Esophagus squamous epithelium (tissue), 5 donors: ENCODE measurements around the gene GAS7. TPM values are rescaled to one million over a fixed set of nuclear protein-coding genes. Genes with fewer than 3 reads are reported as not detected.

Experiments
- DNase-seq: peaks from one replicate; lab custom pipeline; 2025; lab: John Stamatoyannopoulos, UW
- H3K27ac ChIP-seq, 4 donors: fragments of 200-600 bp; sonication (generic); one replicate each; pipeline ENCODE4 v1.5.1; 2016 to 2019; ENCODE audit warnings: mild to moderate bottlenecking in 1 of 4
- H3K27me3 ChIP-seq, 4 donors: fragments of 200-600 bp; sonication (generic); 1 replicate in 3 of 4; 2 replicates in 1 of 4; pipeline versions ENCODE4 v1.5.1 to v1.6.0; 2017 to 2021; ENCODE audit warnings: antibody characterized with exemption in 1 of 4
- H3K36me3 ChIP-seq, 3 donors: fragments of 200-600 bp; sonication (generic); one replicate each; pipeline ENCODE4 v1.5.1; 2016 to 2019
- H3K4me1 ChIP-seq, 3 donors: fragments of 200-600 bp; sonication (generic); one replicate each; pipeline ENCODE4 v1.5.1; 2017 to 2019
- H3K4me3 ChIP-seq, 4 donors: fragments of 200-600 bp; sonication (generic); 1 replicate in 3 of 4; 2 replicates in 1 of 4; pipeline ENCODE4 v1.5.1; 2016 to 2019; ENCODE audit warnings: mild to moderate bottlenecking in 2 of 4, moderate library complexity in 1 of 4
- H3K9me3 ChIP-seq, 3 donors: fragments of 200-600 bp; sonication (generic); one replicate each; pipeline ENCODE4 v1.5.1; 2016 to 2019
- POLR2A ChIP-seq, 4 donors: fragments of 450-650 bp; IDR thresholded peaks; one replicate each; pipeline ENCODE4 v1.6.1; 2017; ENCODE audit warnings: antibody characterized with exemption in 4 of 4, mild to moderate bottlenecking in 4 of 4, moderate library complexity in 3 of 4
- WGBS, 2 donors: methylation state at CpG; one replicate each; pipeline ENCODE4 v1.1.5; 2018; 5-methylcytosine and 5-hydroxymethylcytosine counted together
- intact Hi-C: fragments of 100-400 bp; cut with DNase I; formaldehyde crosslinking; loops from one replicate; pipeline ENCODE4 v1.15.0; 2022
- total RNA-seq, 4 donors: library from RNA; depleted of rRNA; stranded (reverse); fragments of >200 nt; gene quantifications; one replicate each; pipeline ENCODE4 v1.1.0, GENCODE V29; 2016
- TF ChIP-seq, protein P1 (sequence below), 6 experiments: fragments of 450-650 bp in 4 of 6; fragments of 200-600 bp in 2 of 6; sonication (generic) in 2 of 6; IDR thresholded peaks; one replicate each; pipeline ENCODE4 v1.5.1; 2016 to 2019; ENCODE audit warnings: antibody characterized with exemption in 6 of 6, mild to moderate bottlenecking in 4 of 6, moderate library complexity in 4 of 6
- donor health status: DM: yes; HTN: yes; CAD: no.

GAS7 gene
- total RNA-seq, 4 donors from 2014 or later: 16.8 to 39.1 (median 30.1) TPM

DNA sequence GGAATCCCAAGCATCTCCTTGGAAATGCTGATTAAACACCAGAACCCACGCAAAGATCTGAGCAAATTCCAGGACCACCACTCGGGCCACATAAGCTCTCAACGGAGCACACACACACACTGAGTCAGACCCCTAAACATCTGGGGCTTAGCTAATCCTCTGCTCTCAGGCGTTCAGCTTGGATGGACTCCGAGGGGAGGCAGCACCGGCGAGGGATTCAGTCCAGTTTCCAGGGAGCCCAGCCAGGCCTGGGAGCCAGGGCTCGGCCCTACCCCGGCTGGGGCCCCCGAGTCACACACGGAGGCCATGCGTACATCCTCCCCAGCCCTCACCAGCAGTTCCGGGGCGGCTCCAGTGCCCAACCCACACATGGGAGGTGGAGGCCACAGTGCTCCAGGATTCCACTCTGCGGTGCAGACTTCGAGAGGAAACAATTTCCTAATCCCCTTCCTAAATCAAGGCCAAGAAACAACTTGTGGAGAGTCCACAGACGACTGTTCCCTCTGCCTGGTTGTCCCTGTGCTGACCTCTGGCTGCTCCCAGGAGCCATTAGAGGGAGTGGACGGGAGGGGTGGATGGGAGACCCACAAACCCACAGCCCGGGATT is 70.5 kb downstream of the GAS7 start:
- intact Hi-C loops: no loop called here
- DNase-seq: no peak
- H3K36me3 ChIP-seq: no peaks in the 10 kb centered on the region
- no peak for TF ChIP-seq POLR2A (IDR thresholded peaks at IDR 0.05)
- TF ChIP-seq, protein P1, sequence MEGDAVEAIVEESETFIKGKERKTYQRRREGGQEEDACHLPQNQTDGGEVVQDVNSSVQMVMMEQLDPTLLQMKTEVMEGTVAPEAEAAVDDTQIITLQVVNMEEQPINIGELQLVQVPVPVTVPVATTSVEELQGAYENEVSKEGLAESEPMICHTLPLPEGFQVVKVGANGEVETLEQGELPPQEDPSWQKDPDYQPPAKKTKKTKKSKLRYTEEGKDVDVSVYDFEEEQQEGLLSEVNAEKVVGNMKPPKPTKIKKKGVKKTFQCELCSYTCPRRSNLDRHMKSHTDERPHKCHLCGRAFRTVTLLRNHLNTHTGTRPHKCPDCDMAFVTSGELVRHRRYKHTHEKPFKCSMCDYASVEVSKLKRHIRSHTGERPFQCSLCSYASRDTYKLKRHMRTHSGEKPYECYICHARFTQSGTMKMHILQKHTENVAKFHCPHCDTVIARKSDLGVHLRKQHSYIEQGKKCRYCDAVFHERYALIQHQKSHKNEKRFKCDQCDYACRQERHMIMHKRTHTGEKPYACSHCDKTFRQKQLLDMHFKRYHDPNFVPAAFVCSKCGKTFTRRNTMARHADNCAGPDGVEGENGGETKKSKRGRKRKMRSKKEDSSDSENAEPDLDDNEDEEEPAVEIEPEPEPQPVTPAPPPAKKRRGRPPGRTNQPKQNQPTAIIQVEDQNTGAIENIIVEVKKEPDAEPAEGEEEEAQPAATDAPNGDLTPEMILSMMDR (IDR thresholded peaks at IDR 0.05): no peak
- peak overlapping the region; percentile 20 to 78 (median 70) for H3K27ac ChIP-seq
- 33 to 48% methylated on average over 3 to 9 of the region's 19 CpGs for WGBS, 2 donors
- H3K4me3 ChIP-seq: no peak overlapping the region
- no peaks in the 10 kb centered on the region for H3K9me3 ChIP-seq
- no peaks in the 10 kb centered on the region for H3K27me3 ChIP-seq
- H3K4me1 ChIP-seq: peaks cover 0 to 46% (median 9%) of the 10 kb centered on the region in 3 donors

DNA sequence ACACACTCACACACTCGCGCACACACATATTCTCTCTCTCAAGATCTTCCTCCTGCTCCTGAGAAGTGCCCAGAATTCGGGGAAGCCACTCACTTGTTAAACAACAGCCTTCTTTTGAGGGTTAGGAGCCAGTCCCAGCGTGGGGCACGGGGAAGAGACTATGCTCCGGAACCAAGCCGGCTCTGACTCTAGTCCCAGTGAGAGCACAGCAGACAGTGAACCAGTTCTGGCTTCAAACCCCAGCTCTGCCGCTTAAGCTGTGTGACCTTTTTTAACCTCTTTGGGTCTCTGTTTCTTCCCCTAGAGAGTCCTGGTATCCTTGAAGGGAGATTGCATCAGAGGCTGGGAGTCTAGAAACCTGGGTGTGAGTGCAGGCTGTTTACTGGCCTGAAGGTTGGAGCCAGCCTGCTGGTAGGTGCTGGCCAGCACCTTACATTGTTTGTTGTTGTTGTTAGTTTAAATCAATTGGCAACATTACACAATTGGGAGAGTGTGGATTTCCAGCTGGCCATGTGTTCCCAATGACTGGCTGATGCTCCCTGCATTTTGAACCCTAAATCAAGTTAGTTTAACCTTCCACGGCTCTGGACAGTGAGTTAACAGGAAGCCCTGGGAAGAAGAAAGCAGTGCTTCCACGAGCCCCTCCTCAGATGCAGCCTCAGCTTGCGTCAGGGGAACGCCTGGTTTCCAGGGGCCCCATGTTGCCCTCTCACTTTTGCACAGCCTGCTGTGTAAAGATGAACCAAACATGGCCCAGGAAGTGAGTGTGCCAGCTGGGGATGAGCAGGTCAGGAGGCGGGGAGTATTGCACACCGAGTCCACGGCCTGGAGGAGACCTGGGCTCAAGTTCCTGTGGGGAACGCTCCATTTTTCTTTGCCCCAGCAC is 71.5 kb downstream of the GAS7 start:
- Histone ChIP-seq H3K4me3 (no peak overlapping the region), H3K4me1 (peaks cover 0 to 56% (median 9%) of the 10 kb centered on the region in 3 donors), H3K36me3 (no peaks in the 10 kb centered on the region), H3K9me3 (no peaks in the 10 kb centered on the region), H3K27me3 (no peaks in the 10 kb centered on the region), H3K27ac (peak overlapping the region; percentile 20 to 78 (median 70))
- TF ChIP-seq, protein P1 (IDR thresholded peaks at IDR 0.05): no peak
- TF ChIP-seq POLR2A (IDR thresholded peaks at IDR 0.05): no peak
- no peak for DNase-seq
- intact Hi-C loops: no loop called here
- WGBS, 2 donors: 49 to 65% methylated on average over 11 to 13 of the region's 16 CpGs

DNA sequence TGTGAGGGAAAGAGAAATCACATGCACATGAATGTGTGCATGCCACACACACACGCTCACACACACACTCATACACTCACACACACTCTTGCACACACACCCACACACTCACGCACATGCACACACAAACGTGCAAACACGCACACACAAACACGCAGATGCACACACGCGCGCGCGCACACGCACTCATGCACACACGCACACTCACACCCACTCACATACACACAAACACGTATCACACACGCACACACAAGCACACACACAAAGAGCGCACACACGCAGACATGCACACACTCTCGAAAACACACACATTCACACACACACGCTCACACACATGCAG is 72.2 kb downstream of the GAS7 start:
- intact Hi-C loops: no loop called here
- H3K4me3 ChIP-seq: no peak overlapping the region
- 75 to 77% methylated on average over 18 of the region's 18 CpGs for WGBS, 2 donors
- DNase-seq: no peak
- TF ChIP-seq, protein P1 (IDR thresholded peaks at IDR 0.05): no peak
- TF ChIP-seq POLR2A (IDR thresholded peaks at IDR 0.05): no peak
- peaks cover 0 to 61% (median 9%) of the 10 kb centered on the region in 3 donors for H3K4me1 ChIP-seq
- peak overlapping the region in 2 of 4 donors; percentile 78 for H3K27ac ChIP-seq
- H3K9me3 ChIP-seq: no peaks in the 10 kb centered on the region
- H3K27me3 ChIP-seq: no peaks in the 10 kb centered on the region
- no peaks in the 10 kb centered on the region for H3K36me3 ChIP-seq

DNA sequence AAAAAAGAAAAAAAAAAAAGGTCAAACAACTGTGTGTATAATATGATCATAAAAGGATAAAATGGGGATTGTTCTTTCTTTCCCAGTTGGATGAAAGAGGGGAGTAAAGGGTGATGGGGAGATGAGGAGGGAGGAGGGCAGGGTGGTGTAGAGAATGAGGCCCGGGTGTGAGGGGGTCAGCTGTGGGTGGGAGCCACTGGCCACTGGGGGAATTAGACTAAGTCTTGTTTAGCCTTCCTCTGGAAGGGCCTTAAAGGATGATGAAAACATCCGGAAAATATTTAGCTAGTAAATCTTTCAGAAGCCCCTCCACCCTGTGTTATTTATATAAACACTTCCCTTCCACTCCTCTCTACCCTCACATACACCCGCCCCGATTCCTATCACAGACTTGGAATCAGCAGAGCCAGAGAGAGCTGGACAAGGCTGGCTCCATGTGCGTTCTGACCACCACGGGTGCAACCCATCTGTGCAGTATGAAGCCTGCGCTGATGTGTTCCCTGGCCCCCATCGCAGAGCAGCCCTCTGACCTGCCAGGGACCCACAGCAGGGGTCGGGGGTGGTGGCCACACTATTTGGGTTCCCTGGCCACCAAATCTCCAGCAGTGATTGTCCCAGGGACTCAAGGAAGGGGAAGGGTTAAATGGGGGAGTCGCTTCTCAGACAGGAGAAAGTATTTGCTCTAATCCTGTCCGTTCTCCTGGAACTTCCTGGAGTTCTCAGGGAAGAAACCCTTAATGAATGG is 72.7 kb downstream of the GAS7 start:
- no peaks in the 10 kb centered on the region for H3K36me3 ChIP-seq
- DNase-seq: no peak
- H3K4me1 ChIP-seq: peaks cover 3 to 66% (median 13%) of the 10 kb centered on the region in 3 donors
- peak overlapping the region in 2 of 4 donors; percentile 78 for H3K27ac ChIP-seq
- no peaks in the 10 kb centered on the region for H3K9me3 ChIP-seq
- no peak overlapping the region for H3K4me3 ChIP-seq
- TF ChIP-seq, protein P1 (IDR thresholded peaks at IDR 0.05): no peak
- TF ChIP-seq POLR2A (IDR thresholded peaks at IDR 0.05): no peak
- H3K27me3 ChIP-seq: no peaks in the 10 kb centered on the region
- intact Hi-C loops: no loop called here
- WGBS, 2 donors: 52 to 54% methylated on average over 10 to 11 of the region's 11 CpGs
